OCI-M2 (cell line): ENCODE data around the gene PADI4.

Source experiments
- DNase-seq: peaks from one replicate; lab custom pipeline; 2025; ENCODE audit not compliant: unreplicated experiment; lab: John Stamatoyannopoulos, UW

Gene PADI4

GRCh38 chr1:17307946-17308345, at the start of gene PADI4:
TSS of gene PADI4 (plus strand) at chr1:17308197. CDS start at chr1:17308223, 26 bp downstream.
- DNase-seq: no peak

- DNase-seq: no peak
Measured at GRCh38 chr1:17258758-17259130, 49.3 kb upstream of the PADI4 start.

GRCh38 chr1:17259233-17259873, 48.6 kb upstream of the PADI4 start:
- no peak for DNase-seq

- no peak for DNase-seq
Measured at GRCh38 chr1:17260264-17260663, 47.7 kb upstream of the PADI4 start.

GRCh38 chr1:17260738-17261137, 47.3 kb upstream of the PADI4 start:
- DNase-seq: no peak

- no peak for DNase-seq
Measured at GRCh38 chr1:17263936-17264335, 44.1 kb upstream of the PADI4 start.

- DNase-seq: no peak
Measured at GRCh38 chr1:17264470-17264869, 43.5 kb upstream of the PADI4 start.

GRCh38 chr1:17265162-17265561, 42.8 kb upstream of the PADI4 start:
- DNase-seq: no peak

- DNase-seq: no peak
Measured at GRCh38 chr1:17265950-17266349, 42.0 kb upstream of the PADI4 start.

- DNase-seq: no peak
Measured at GRCh38 chr1:17270891-17271765, 36.9 kb upstream of the PADI4 start.

- no peak for DNase-seq
Measured at GRCh38 chr1:17272066-17272465, 35.9 kb upstream of the PADI4 start.

GRCh38 chr1:17272646-17273045, 35.4 kb upstream of the PADI4 start:
- no peak for DNase-seq

GRCh38 chr1:17273096-17273495, 34.9 kb upstream of the PADI4 start:
- no peak for DNase-seq

- DNase-seq: no peak
Measured at GRCh38 chr1:17274186-17275170, 33.5 kb upstream of the PADI4 start.

GRCh38 chr1:17276568-17276967, 31.4 kb upstream of the PADI4 start:
- no peak for DNase-seq

GRCh38 chr1:17277511-17278159, 30.4 kb upstream of the PADI4 start:
- no peak for DNase-seq

GRCh38 chr1:17278996-17279830, 28.8 kb upstream of the PADI4 start:
- DNase-seq: no peak

- DNase-seq: no peak
Measured at GRCh38 chr1:17280436-17280835, 27.6 kb upstream of the PADI4 start.

GRCh38 chr1:17280894-17281293, 27.1 kb upstream of the PADI4 start:
- DNase-seq: no peak

GRCh38 chr1:17281775-17282181, 26.2 kb upstream of the PADI4 start:
- DNase-seq: no peak
